AG09309 (cell line): ENCODE data around the gene SLC27A2.
"Not testable (repeated sequence)": the region's sequence is repeated elsewhere in the genome, so short reads cannot be mapped to it uniquely, and the experiment has no call there.

Experiments
- DNase-seq: peaks from one replicate; pipeline ENCODE4 v3.0.0-alpha.2; 2010; ENCODE audit warnings: low read depth
- H3K4me3 ChIP-seq: 2 replicates; pipeline ENCODE4 v1.5.1; 2011; ENCODE audit warnings: mild to moderate bottlenecking, low read depth, low read length, moderate library complexity; ENCODE audit not compliant: control insufficient read depth
- CTCF ChIP-seq: IDR thresholded peaks from 2 replicates; pipeline ENCODE4 v1.5.1; 2011; ENCODE audit warnings: mild to moderate bottlenecking, low read depth, low read length, inconsistent platforms; ENCODE audit not compliant: insufficient read depth, control insufficient read depth; ENCODE audit errors: missing control alignments

SLC27A2 gene

GRCh38 chr15:50146632-50147031 is 35.4 kb upstream of the SLC27A2 start:
- TF ChIP-seq CTCF: no peak
- no peak for DNase-seq
- H3K4me3 ChIP-seq: no peak overlapping the region

GRCh38 chr15:50148362-50148963 is 33.5 kb upstream of the SLC27A2 start:
- H3K4me3 ChIP-seq: no peak overlapping the region
- no peak for DNase-seq
- peak; percentile 71 for TF ChIP-seq CTCF

GRCh38 chr15:50149090-50149489 is 32.9 kb upstream of the SLC27A2 start:
- DNase-seq: no peak
- TF ChIP-seq CTCF: no peak
- H3K4me3 ChIP-seq: no peak overlapping the region

- DNase-seq: no peak
- no peak overlapping the region for H3K4me3 ChIP-seq
- no peak for TF ChIP-seq CTCF
Measured at GRCh38 chr15:50150349-50150748, 31.6 kb upstream of the SLC27A2 start.

GRCh38 chr15:50150851-50151250 is 31.1 kb upstream of the SLC27A2 start:
- DNase-seq: no peak
- no peak overlapping the region for H3K4me3 ChIP-seq
- no peak for TF ChIP-seq CTCF

GRCh38 chr15:50151476-50151875 is 30.5 kb upstream of the SLC27A2 start:
- no peak overlapping the region for H3K4me3 ChIP-seq
- no peak for TF ChIP-seq CTCF
- no peak for DNase-seq

GRCh38 chr15:50158236-50158635 is 23.8 kb upstream of the SLC27A2 start:
- not testable (repeated sequence) for H3K4me3 ChIP-seq, DNase-seq
